Smooth muscle cell (in vitro differentiated cells): ENCODE results near the gene CHST11. TPM values are rescaled to one million over a fixed set of nuclear protein-coding genes. Genes with fewer than 3 reads are reported as not detected.

Experiments
- DNase-seq: peaks from one replicate; lab custom pipeline; 2025; ENCODE audit not compliant: unreplicated experiment; lab: John Stamatoyannopoulos, UW
- H2AFZ ChIP-seq: fragments of 200-600 bp; sonication (generic); 2 replicates; pipeline ENCODE4 v1.6.0; 2016; ENCODE audit warnings: antibody characterized with exemption, low read depth, mild to moderate bottlenecking
- H3F3A ChIP-seq: fragments of 200-600 bp; sonication (generic); 2 replicates; pipeline ENCODE4 v1.6.0; 2017; ENCODE audit warnings: antibody characterized with exemption, low read depth
- H3K27ac ChIP-seq: fragments of 200-600 bp; sonication (generic); 2 replicates; pipeline ENCODE4 v1.5.1; 2016; ENCODE audit warnings: low read depth, mild to moderate bottlenecking
- H3K27me3 ChIP-seq: fragments of 200-600 bp; sonication (generic); 2 replicates; pipeline ENCODE4 v1.6.1; 2016; ENCODE audit warnings: low read depth, mild to moderate bottlenecking
- H3K36me3 ChIP-seq: fragments of 200-600 bp; sonication (generic); 2 replicates; pipeline ENCODE4 v1.5.1; 2016; ENCODE audit warnings: low read depth
- H3K4me1 ChIP-seq: fragments of 200-600 bp; sonication (generic); 2 replicates; pipeline ENCODE4 v1.5.1; 2016; ENCODE audit warnings: low read depth
- H3K4me2 ChIP-seq: fragments of 200-600 bp; sonication (generic); 2 replicates; pipeline ENCODE4 v1.6.0; 2016; ENCODE audit warnings: mild to moderate bottlenecking
- H3K4me3 ChIP-seq: fragments of 200-600 bp; sonication (generic); 2 replicates; pipeline ENCODE4 v1.5.1; 2016; ENCODE audit warnings: mild to moderate bottlenecking
- H3K79me2 ChIP-seq: fragments of 200-600 bp; sonication (generic); 2 replicates; pipeline ENCODE4 v1.6.0; 2016; ENCODE audit warnings: low read depth, mild to moderate bottlenecking
- H3K9ac ChIP-seq: fragments of 200-600 bp; sonication (generic); 2 replicates; pipeline ENCODE4 v1.6.0; 2016; ENCODE audit warnings: low read depth
- H3K9me3 ChIP-seq: fragments of 200-600 bp; sonication (generic); replicated peaks from 2 replicates; pipeline ENCODE4 v1.5.1; 2016; ENCODE audit warnings: low read depth
- H4K20me1 ChIP-seq: fragments of 200-600 bp; sonication (generic); 2 replicates; pipeline ENCODE4 v1.6.0; 2016; ENCODE audit warnings: low read depth
- CTCF ChIP-seq: fragments of 200-600 bp; sonication (generic); IDR thresholded peaks from 2 replicates; pipeline ENCODE4 v1.5.1; 2017; ENCODE audit warnings: borderline replicate concordance, mild to moderate bottlenecking, antibody characterized with exemption; ENCODE audit not compliant: insufficient read depth, poor library complexity, severe bottlenecking
- WGBS: methylation state at CpG from one replicate; pipeline ENCODE4 v1.1.7; 2016; ENCODE audit warnings: low lambda C conversion rate; 5-methylcytosine and 5-hydroxymethylcytosine counted together
- polyA plus RNA-seq: library from polyadenylated mRNA; unstranded; fragments of >200 nt; fragmentation: Nextera tagmentation; extraction: Ambion mirVana; gene quantifications from 2 replicates; pipeline ENCODE4 v1.2.1, GENCODE V29; 2016
- total RNA-seq: library from RNA; depleted of rRNA; stranded (reverse); fragments of >200 nt; gene quantifications from 2 replicates; pipeline ENCODE4 v1.2.3, GENCODE V29; 2014

Gene CHST11
- total and polyA plus RNA-seq, 2 experiments from 2014 or later = 6.9 to 10.2 TPM

- H3K9ac ChIP-seq = no peak overlapping the region
- H3K27ac ChIP-seq = no peak overlapping the region
- no peaks in the 10 kb centered on the region for H3K79me2 ChIP-seq
- no peak for DNase-seq
- no peak for TF ChIP-seq CTCF
- H2AFZ ChIP-seq = no peak overlapping the region
- no peaks in the 10 kb centered on the region for H3K9me3 ChIP-seq
- H3F3A ChIP-seq = no peaks in the 10 kb centered on the region
- H3K4me2 ChIP-seq = no peak overlapping the region
- WGBS = 89% methylated on average over 13 of the region's 13 CpGs
- no peak overlapping the region for H3K4me3 ChIP-seq
- no peaks in the 10 kb centered on the region for H3K27me3 ChIP-seq
- no peaks in the 10 kb centered on the region for H3K36me3 ChIP-seq
- peaks cover 23% of the 10 kb centered on the region for H4K20me1 ChIP-seq
- no peaks in the 10 kb centered on the region for H3K4me1 ChIP-seq
These were observed 29.1 kb downstream of the CHST11 start for GRCh38 chr12:104485651-104486362.

- no peak overlapping the region for H3K4me3 ChIP-seq
- H3K9ac ChIP-seq = no peak overlapping the region
- no peaks in the 10 kb centered on the region for H3K4me1 ChIP-seq
- H3K79me2 ChIP-seq = no peaks in the 10 kb centered on the region
- no peak for DNase-seq
- H4K20me1 ChIP-seq = peaks cover 23% of the 10 kb centered on the region
- H3K4me2 ChIP-seq = no peak overlapping the region
- H2AFZ ChIP-seq = no peak overlapping the region
- H3K36me3 ChIP-seq = no peaks in the 10 kb centered on the region
- TF ChIP-seq CTCF = no peak
- no peaks in the 10 kb centered on the region for H3K27me3 ChIP-seq
- H3K9me3 ChIP-seq = no peaks in the 10 kb centered on the region
- no peak overlapping the region for H3K27ac ChIP-seq
- 90% methylated on average over 7 of the region's 7 CpGs for WGBS
- no peaks in the 10 kb centered on the region for H3F3A ChIP-seq
These were observed 29.6 kb downstream of the CHST11 start for GRCh38 chr12:104486363-104486750.

DNA sequence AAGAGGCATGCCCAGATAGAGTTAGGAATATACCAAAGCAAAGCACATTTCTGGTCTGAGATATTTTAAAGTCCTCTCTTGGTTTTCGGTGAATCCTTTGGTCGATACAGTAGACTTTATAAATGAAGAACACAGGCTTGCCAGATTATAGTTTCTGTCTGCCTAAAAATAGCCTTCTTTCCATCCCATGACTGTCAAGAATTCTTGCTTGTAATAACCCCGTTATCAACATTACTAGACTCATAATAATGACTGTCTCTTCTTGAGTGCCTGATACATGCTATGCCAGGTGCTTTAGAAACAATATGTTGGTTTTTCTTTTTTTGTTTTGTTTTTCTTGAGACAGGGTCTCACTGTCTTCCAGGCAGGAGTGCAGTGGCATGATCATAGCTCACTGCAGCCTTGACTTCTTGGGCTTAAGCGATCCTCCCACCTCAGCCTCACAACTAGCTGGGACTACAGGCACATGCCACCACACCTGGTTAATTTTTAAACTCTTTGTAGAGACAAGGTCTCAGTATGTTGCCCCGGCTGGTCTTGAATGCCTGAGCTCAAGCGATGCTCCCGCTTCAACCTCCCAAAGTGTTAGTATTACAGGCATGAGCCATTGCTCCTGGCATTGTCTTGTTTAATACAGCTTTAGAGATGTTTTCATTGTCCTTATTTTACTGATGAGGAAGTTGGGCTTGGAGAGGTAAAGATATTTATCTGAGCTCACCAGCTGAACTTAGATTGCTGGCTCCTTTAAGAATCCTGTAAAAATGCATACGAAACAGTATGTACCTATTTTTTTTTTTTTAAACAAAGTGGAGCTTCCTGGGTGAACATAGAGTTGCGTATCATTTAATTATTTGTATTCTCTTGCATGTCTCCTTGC lies 30.4 kb downstream of the CHST11 start:
- Histone ChIP-seq H3F3A (no peaks in the 10 kb centered on the region), H3K4me2 (no peak overlapping the region), H3K27me3 (no peaks in the 10 kb centered on the region), H4K20me1 (peaks cover 23% of the 10 kb centered on the region), H3K4me1 (no peaks in the 10 kb centered on the region), H3K9ac (no peak overlapping the region), H3K4me3 (no peak overlapping the region), H3K27ac (no peak overlapping the region), H3K36me3 (no peaks in the 10 kb centered on the region), H3K79me2 (no peaks in the 10 kb centered on the region), H2AFZ (no peak overlapping the region), H3K9me3 (no peaks in the 10 kb centered on the region)
- DNase-seq = no peak
- TF ChIP-seq CTCF = no peak
- 86% methylated on average over 9 of the region's 9 CpGs for WGBS
